GM12878 (cell line): ENCODE results near the gene REM2. TPM values are rescaled to one million over a fixed set of nuclear protein-coding genes. Genes with fewer than 3 reads are reported as not detected.

Source experiments
- ATAC-seq: fragments of 200-7000 bp; cut with Tn5 transposase; 3 replicates; pipeline ENCODE4 v1.9.1; 2020; ENCODE audit warnings: mild to moderate bottlenecking, moderate library complexity
- BruUV-seq: library from RNA; stranded (reverse); fragments of 400-500 nt; replicated peaks from 2 replicates; lab custom pipeline; 2021; lab: Mats Ljungman, UMichigan
- CTCF ChIA-PET: fragments of 300-600 bp; sonication (Branson Sonifier 250); formaldehyde crosslinking; extraction: SDS; loops from one replicate; lab custom pipeline; 2021; ENCODE audit warnings: inconsistent platforms; lab: Yijun Ruan, JAX
- POLR2A ChIA-PET: fragments of 350-600 bp; formaldehyde crosslinking; extraction: SDS; loops from one replicate; lab custom pipeline; 2021; ENCODE audit warnings: inconsistent platforms; lab: Charles Lee
- RAD21 ChIA-PET: fragments of 300-600 bp; sonication (Branson Sonifier 250); formaldehyde crosslinking; loops from one replicate; lab custom pipeline; 2023; ENCODE audit warnings: antibody characterized with exemption; ENCODE audit not compliant: unreplicated experiment; lab: Charles Lee
- SMC1A ChIA-PET: fragments of 300-600 bp; sonication (Branson Sonifier 250); formaldehyde crosslinking; loops from one replicate; lab custom pipeline; 2023; ENCODE audit not compliant: unreplicated experiment, uncharacterized antibody; lab: Charles Lee
- DNase-seq: peaks from one replicate; pipeline ENCODE4 v3.0.0-alpha.2; 2011; ENCODE audit warnings: low read depth, low spot score
- FAIRE-seq: peaks from 3 replicates; lab custom pipeline; 2011; peaks lifted over from hg19 to GRCh38; lab: Jason Lieb, UNC
- H2AFZ ChIP-seq: 2 replicates; pipeline ENCODE4 v1.6.0; 2011; ENCODE audit warnings: low read depth, low read length, control low read depth; ENCODE audit not compliant: control insufficient read depth
- H3K27ac ChIP-seq: 2 replicates; pipeline ENCODE4 v1.5.1; 2011; ENCODE audit warnings: control low read depth; ENCODE audit not compliant: control insufficient read depth, insufficient read depth
- H3K27me3 ChIP-seq, 2 experiments: replicated peaks in 1 of 2; 2 replicates each; pipeline versions ENCODE4 v1.6.0 to v1.6.1; 2011; ENCODE audit warnings: low read length in 1 of 2; ENCODE audit not compliant: control insufficient read depth in 2 of 2, insufficient read depth in 2 of 2
- H3K36me3 ChIP-seq, 2 experiments: 2 replicates each; pipeline ENCODE4 v1.5.1; 2011; ENCODE audit warnings: low read length in 1 of 2; ENCODE audit not compliant: control insufficient read depth in 2 of 2, insufficient read depth in 2 of 2
- H3K4me1 ChIP-seq: 2 replicates; pipeline ENCODE4 v1.6.1; 2011; ENCODE audit warnings: mild to moderate bottlenecking, low read length, moderate library complexity, mixed read lengths; ENCODE audit not compliant: control insufficient read depth, insufficient read depth
- H3K4me2 ChIP-seq: 2 replicates; pipeline ENCODE4 v1.6.0; 2011; ENCODE audit warnings: control low read depth; ENCODE audit not compliant: control insufficient read depth, insufficient read depth
- H3K4me3 ChIP-seq: fragments of 200-600 bp; sonication (generic); 2 replicates; pipeline ENCODE4 v1.5.1; 2016
- H3K79me2 ChIP-seq: 2 replicates; pipeline ENCODE4 v1.6.0; 2011; ENCODE audit warnings: low read length; ENCODE audit not compliant: control insufficient read depth, insufficient read depth
- H3K9ac ChIP-seq: 2 replicates; pipeline ENCODE4 v1.8.0; 2011; ENCODE audit warnings: low read length, control low read depth, mixed read lengths; ENCODE audit not compliant: control insufficient read depth, insufficient read depth
- H3K9me3 ChIP-seq: replicated peaks from 3 replicates; pipeline ENCODE4 v1.5.1; 2011; ENCODE audit warnings: mild to moderate bottlenecking, low read length; ENCODE audit not compliant: control insufficient read depth, insufficient read depth
- H4K20me1 ChIP-seq: 2 replicates; pipeline ENCODE4 v1.6.0; 2011; ENCODE audit not compliant: control insufficient read depth, insufficient read depth
- CREM ChIP-seq: IDR thresholded peaks from 2 replicates; pipeline ENCODE4 v1.6.1; 2014; ENCODE audit warnings: antibody characterized with exemption, low read depth
- PAX8 ChIP-seq: fragments of 450-650 bp; IDR thresholded peaks from 2 replicates; pipeline ENCODE4 v1.6.1; 2017; ENCODE audit warnings: mild to moderate bottlenecking, moderate library complexity
- POLR2AphosphoS2 ChIP-seq: IDR thresholded peaks from 2 replicates; pipeline ENCODE4 v1.6.1; 2011; ENCODE audit warnings: low read depth, mild to moderate bottlenecking, low read length, improper control_type of control experiment, moderate library complexity
- SPI1 ChIP-seq: IDR thresholded peaks from 2 replicates; pipeline ENCODE4 v1.6.1; 2011; ENCODE audit warnings: low read depth, mild to moderate bottlenecking, low read length, moderate library complexity, borderline replicate concordance; ENCODE audit not compliant: insufficient read depth
- SUZ12 ChIP-seq: fragments of 200-600 bp; sonication (generic); IDR thresholded peaks from one replicate; pipeline ENCODE4 v1.6.1; 2018; ENCODE audit warnings: antibody characterized with exemption, mild to moderate bottlenecking; ENCODE audit not compliant: unreplicated experiment
- USF1 ChIP-seq: IDR thresholded peaks from 2 replicates; pipeline ENCODE4 v1.6.1; 2011; ENCODE audit warnings: borderline replicate concordance, low read depth, mild to moderate bottlenecking, moderate library complexity, mixed read lengths, low read length; ENCODE audit not compliant: insufficient read depth; ENCODE audit errors: extremely low read length
- YBX1 ChIP-seq: fragments of 450-650 bp; IDR thresholded peaks from 2 replicates; pipeline ENCODE4 v1.6.1; 2016; ENCODE audit warnings: antibody characterized with exemption
- ZNF687 ChIP-seq: fragments of 450-650 bp; IDR thresholded peaks from 2 replicates; pipeline ENCODE4 v1.6.1; 2017; ENCODE audit warnings: mild to moderate bottlenecking, moderate library complexity
- WGBS: methylation state at CpG from one replicate; pipeline ENCODE4 v1.1.6; 2016; ENCODE audit warnings: low lambda C conversion rate; ENCODE audit not compliant: insufficient replicate concordance, insufficient coverage; ENCODE audit errors: missing lambda C conversion rate; 5-methylcytosine and 5-hydroxymethylcytosine counted together
- in situ Hi-C: fragments of 300-500 bp; cut with MboI; formaldehyde crosslinking; loops from 9 replicates; pipeline ENCODE4 v1.14.3; 2018; ENCODE audit warnings: mixed read lengths
- intact Hi-C: fragments of 100-400 bp; cut with micrococcal nuclease; formaldehyde crosslinking; loops from one replicate; pipeline ENCODE4 v1.14.2; 2022; ENCODE audit not compliant: unreplicated experiment
- polyA plus RNA-seq, 11 experiments: library from polyadenylated mRNA; depleted of rRNA in 4 of 11; unstranded in 6 of 11; stranded (reverse) in 5 of 11; fragments of >200 nt; fragmentation: Nextera tagmentation in 4 of 11; fragmentation: Illumina TruSeq in 1 of 11; extraction: Ambion mirVana in 4 of 11; extraction: Trizol in 1 of 11; gene quantifications; 1 replicate in 1 of 11; 2 replicates in 10 of 11; pipeline versions ENCODE4 v1.2.1 to v1.2.3, GENCODE V29; 2011 to 2016; ENCODE audit warnings: inconsistent platforms in 2 of 11, missing spikeins in 2 of 11, low read depth in 1 of 11
- total RNA-seq, 4 experiments: library from RNA; depleted of rRNA in 3 of 4; stranded (reverse); fragments of >200 nt in 3 of 4; fragmentation: Illumina TruSeq in 1 of 4; extraction: Trizol in 1 of 4; gene quantifications; 2 replicates each; pipeline versions ENCODE4 v1.2.1 to v1.2.3, GENCODE V29; 2013 to 2021
- TF ChIP-seq, protein P1 (sequence below): fragments of 450-650 bp; IDR thresholded peaks from 2 replicates; pipeline ENCODE4 v1.6.1; 2017; ENCODE audit warnings: low read depth, mild to moderate bottlenecking, moderate library complexity
- TF ChIP-seq, protein P2 (sequence below): fragments of 450-650 bp; IDR thresholded peaks from 2 replicates; pipeline ENCODE4 v1.6.1; 2016; ENCODE audit warnings: mild to moderate bottlenecking, moderate library complexity, borderline replicate concordance

The REM2 gene
- total and polyA plus RNA-seq, 10 of the 15 experiments (the other 5 are each of a cell fraction or from before 2014, with no cell fraction given): 0.27 to 1.5 (median 0.83) TPM

- in situ Hi-C loops (no loop called here), intact Hi-C loops (loop anchor here (1.0 kb wide), 1 partner anchor 16 kb away; the partner anchor contains the start of gene LRP10)
- peaks cover 5% of the 10 kb centered on the region for H3K79me2 ChIP-seq
- peak; percentile 80 for DNase-seq
- peaks cover 35% of the 10 kb centered on the region for H3K4me1 ChIP-seq
- TSS peak; percentile 86 for BruUV-seq
- peak; percentile 77 for ATAC-seq
- peak overlapping the region; percentile 86 for H3K27ac ChIP-seq
- H3K9me3 ChIP-seq: no peaks in the 10 kb centered on the region
- H3K27me3 ChIP-seq: no peaks in the 10 kb centered on the region
- POLR2A ChIA-PET: interaction anchor here (0.7 to 6.0 kb wide), 10 partner anchors 12 to 433 kb away, joined by 3 to 51 read pairs (median 6); partner anchors contain the start of genes HAUS4, LRP10, PABPN1 and RBM23
- peak overlapping the region; percentile 89 for H3K4me2 ChIP-seq
- H3K36me3 ChIP-seq: no peaks in the 10 kb centered on the region; a peak in 1 of 4 replicates
- FAIRE-seq: peak; percentile 76
- peak overlapping the region; percentile 72 for H2AFZ ChIP-seq
- no peaks in the 10 kb centered on the region for H4K20me1 ChIP-seq
- H3K9ac ChIP-seq: peak overlapping the region; percentile 88
- SMC1A ChIA-PET: interaction anchor here (0.7 to 9.5 kb wide), 15 partner anchors 9 to 331 kb away, joined by 3 to 110 read pairs (median 4); partner anchors contain the start of genes LRP10 and RBM23
- peak overlapping the region; percentile 91 for H3K4me3 ChIP-seq
- CTCF ChIA-PET: interaction anchor here (0.5 to 10.8 kb wide), 12 partner anchors 14 to 317 kb away, joined by 3 to 174 read pairs (median 11); partner anchors contain the start of genes HAUS4, LRP10 and PRMT5
- RAD21 ChIA-PET: interaction anchor here (0.9 to 4.2 kb wide), 20 partner anchors 12 to 317 kb away, joined by 3 to 50 read pairs (median 4); partner anchors contain the start of genes HAUS4, LRP10, OXA1L and PRMT5
- WGBS: 1% methylated on average over 11 of the region's 11 CpGs
- TF ChIP-seq, protein P1, sequence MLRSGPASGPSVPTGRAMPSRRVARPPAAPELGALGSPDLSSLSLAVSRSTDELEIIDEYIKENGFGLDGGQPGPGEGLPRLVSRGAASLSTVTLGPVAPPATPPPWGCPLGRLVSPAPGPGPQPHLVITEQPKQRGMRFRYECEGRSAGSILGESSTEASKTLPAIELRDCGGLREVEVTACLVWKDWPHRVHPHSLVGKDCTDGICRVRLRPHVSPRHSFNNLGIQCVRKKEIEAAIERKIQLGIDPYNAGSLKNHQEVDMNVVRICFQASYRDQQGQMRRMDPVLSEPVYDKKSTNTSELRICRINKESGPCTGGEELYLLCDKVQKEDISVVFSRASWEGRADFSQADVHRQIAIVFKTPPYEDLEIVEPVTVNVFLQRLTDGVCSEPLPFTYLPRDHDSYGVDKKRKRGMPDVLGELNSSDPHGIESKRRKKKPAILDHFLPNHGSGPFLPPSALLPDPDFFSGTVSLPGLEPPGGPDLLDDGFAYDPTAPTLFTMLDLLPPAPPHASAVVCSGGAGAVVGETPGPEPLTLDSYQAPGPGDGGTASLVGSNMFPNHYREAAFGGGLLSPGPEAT: peak; percentile 97
- TF ChIP-seq USF1 (no peak), SUZ12 (no peak), POLR2AphosphoS2 (no peak), PAX8 (no peak), SPI1 (peak; percentile 89), ZNF687 (no peak), CREM (0 out of 2 replicates have a peak, but pooled peaks have one; percentile 7), YBX1 (no peak)
- TF ChIP-seq, protein P2, sequence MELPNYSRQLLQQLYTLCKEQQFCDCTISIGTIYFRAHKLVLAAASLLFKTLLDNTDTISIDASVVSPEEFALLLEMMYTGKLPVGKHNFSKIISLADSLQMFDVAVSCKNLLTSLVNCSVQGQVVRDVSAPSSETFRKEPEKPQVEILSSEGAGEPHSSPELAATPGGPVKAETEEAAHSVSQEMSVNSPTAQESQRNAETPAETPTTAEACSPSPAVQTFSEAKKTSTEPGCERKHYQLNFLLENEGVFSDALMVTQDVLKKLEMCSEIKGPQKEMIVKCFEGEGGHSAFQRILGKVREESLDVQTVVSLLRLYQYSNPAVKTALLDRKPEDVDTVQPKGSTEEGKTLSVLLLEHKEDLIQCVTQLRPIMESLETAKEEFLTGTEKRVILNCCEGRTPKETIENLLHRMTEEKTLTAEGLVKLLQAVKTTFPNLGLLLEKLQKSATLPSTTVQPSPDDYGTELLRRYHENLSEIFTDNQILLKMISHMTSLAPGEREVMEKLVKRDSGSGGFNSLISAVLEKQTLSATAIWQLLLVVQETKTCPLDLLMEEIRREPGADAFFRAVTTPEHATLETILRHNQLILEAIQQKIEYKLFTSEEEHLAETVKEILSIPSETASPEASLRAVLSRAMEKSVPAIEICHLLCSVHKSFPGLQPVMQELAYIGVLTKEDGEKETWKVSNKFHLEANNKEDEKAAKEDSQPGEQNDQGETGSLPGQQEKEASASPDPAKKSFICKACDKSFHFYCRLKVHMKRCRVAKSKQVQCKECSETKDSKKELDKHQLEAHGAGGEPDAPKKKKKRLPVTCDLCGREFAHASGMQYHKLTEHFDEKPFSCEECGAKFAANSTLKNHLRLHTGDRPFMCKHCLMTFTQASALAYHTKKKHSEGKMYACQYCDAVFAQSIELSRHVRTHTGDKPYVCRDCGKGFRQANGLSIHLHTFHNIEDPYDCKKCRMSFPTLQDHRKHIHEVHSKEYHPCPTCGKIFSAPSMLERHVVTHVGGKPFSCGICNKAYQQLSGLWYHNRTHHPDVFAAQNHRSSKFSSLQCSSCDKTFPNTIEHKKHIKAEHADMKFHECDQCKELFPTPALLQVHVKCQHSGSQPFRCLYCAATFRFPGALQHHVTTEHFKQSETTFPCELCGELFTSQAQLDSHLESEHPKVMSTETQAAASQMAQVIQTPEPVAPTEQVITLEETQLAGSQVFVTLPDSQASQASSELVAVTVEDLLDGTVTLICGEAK: no peak
Observed at GRCh38 chr14:22887260-22887989, 4.4 kb downstream of the REM2 start.
